Liver (tissue), 9 donors: ENCODE results near the gene GOLGA8A. TPM values are rescaled to one million over a fixed set of nuclear protein-coding genes. Genes with fewer than 3 reads are reported as not detected.
"Not testable (repeated sequence)": the region's sequence is repeated elsewhere in the genome, so short reads cannot be mapped to it uniquely, and the experiment has no call there.

Source experiments
- DNase-seq: peaks from one replicate; pipeline ENCODE4 v3.0.0-alpha.2; 2017; ENCODE audit warnings: low spot score
- H3K27ac ChIP-seq, 2 donors: one replicate each; pipeline ENCODE4 v1.7.0; 2013; ENCODE audit warnings: inconsistent platforms in 2 of 2, low read length in 2 of 2, control low read depth in 1 of 2, low read depth in 1 of 2, mild to moderate bottlenecking in 1 of 2
- H3K27me3 ChIP-seq, 4 donors: one replicate each; pipeline versions ENCODE4 v1.6.1 to v1.7.0; 2013; ENCODE audit warnings: low read length in 3 of 4, inconsistent platforms in 1 of 4, mild to moderate bottlenecking in 1 of 4, moderate library complexity in 1 of 4; ENCODE audit not compliant: control insufficient read depth in 4 of 4, insufficient read depth in 4 of 4
- H3K36me3 ChIP-seq, 4 donors: one replicate each; pipeline versions ENCODE4 v1.6.1 to v1.7.0; 2013; ENCODE audit warnings: low read length in 3 of 4, mild to moderate bottlenecking in 3 of 4, low read depth in 1 of 4, moderate library complexity in 1 of 4; ENCODE audit not compliant: control insufficient read depth in 4 of 4, insufficient read depth in 3 of 4
- H3K4me1 ChIP-seq, 4 donors: one replicate each; pipeline versions ENCODE4 v1.6.1 to v1.7.0; 2013; ENCODE audit warnings: low read length in 3 of 4, mild to moderate bottlenecking in 3 of 4, moderate library complexity in 1 of 4; ENCODE audit not compliant: control insufficient read depth in 4 of 4, insufficient read depth in 4 of 4
- H3K4me3 ChIP-seq, 3 donors: one replicate each; pipeline versions ENCODE4 v1.6.1 to v1.7.0; 2013; ENCODE audit warnings: low read length in 3 of 3, control low read depth in 1 of 3, low read depth in 1 of 3, mild to moderate bottlenecking in 1 of 3
- H3K9ac ChIP-seq, 2 donors: one replicate each; pipeline ENCODE4 v1.7.0; 2013; ENCODE audit warnings: low read length in 2 of 2, mild to moderate bottlenecking in 2 of 2, moderate library complexity in 2 of 2, control low read depth in 1 of 2, low read depth in 1 of 2
- H3K9me3 ChIP-seq, 4 donors: one replicate each; pipeline versions ENCODE4 v1.6.1 to v1.7.0; 2013; ENCODE audit warnings: low read length in 3 of 4; ENCODE audit not compliant: control insufficient read depth in 4 of 4
- WGBS: extraction: QIAGEN DNeasy Blood & Tissue Kit; methylation state at CpG from one replicate; pipeline ENCODE4 v1.1.7; 2013; 5-methylcytosine and 5-hydroxymethylcytosine counted together
- polyA plus RNA-seq, 2 donors: library from polyadenylated mRNA; stranded (reverse) in 1 of 2; unstranded in 1 of 2; fragments of 200-250 nt in 1 of 2; fragments of >200 nt in 1 of 2; fragmentation: Nextera tagmentation in 1 of 2; extraction: Ambion mirVana in 1 of 2; gene quantifications; one replicate each; pipeline versions ENCODE4 v1.2.1 to v1.2.3, GENCODE V29; 2013 to 2015
- total RNA-seq, 2 donors: library from RNA; depleted of rRNA; stranded (reverse); fragments of >200 nt; gene quantifications; one replicate each; pipeline ENCODE4 v1.2.3, GENCODE V29; 2014
- donor health status: healthy.
- donor health status: healthy.
- donor health status: healthy.
- donor health status: healthy.
- donor health status: healthy.

GOLGA8A gene
- total and polyA plus RNA-seq, 4 donors = 2.1 to 20.6 (median 9.1) TPM

- H3K4me1 ChIP-seq, H3K9me3 ChIP-seq: not testable (repeated sequence)
- 85% methylated on average over 6 of the region's 6 CpGs for WGBS
Measured at GRCh38 chr15:34423425-34424090, 14.1 kb downstream of the GOLGA8A start.

GRCh38 chr15:34420953-34421352 is 16.7 kb downstream of the GOLGA8A start:
- H3K36me3 ChIP-seq, H3K4me3 ChIP-seq, H3K9ac ChIP-seq, H3K9me3 ChIP-seq, DNase-seq, H3K27ac ChIP-seq, H3K4me1 ChIP-seq, H3K27me3 ChIP-seq: not testable (repeated sequence)
- WGBS = 88% methylated on average over 7 of the region's 11 CpGs

More at GRCh38 chr15:34423425-34424090, 14.1 kb downstream of the GOLGA8A start:
- H3K27me3 ChIP-seq, H3K4me3 ChIP-seq, H3K36me3 ChIP-seq, H3K27ac ChIP-seq, H3K9ac ChIP-seq, DNase-seq: not testable (repeated sequence)

GRCh38 chr15:34418435-34418834 is 19.2 kb downstream of the GOLGA8A start:
- H3K4me1 ChIP-seq, H3K36me3 ChIP-seq, H3K9ac ChIP-seq, DNase-seq, H3K27ac ChIP-seq, H3K4me3 ChIP-seq, H3K27me3 ChIP-seq, H3K9me3 ChIP-seq: not testable (repeated sequence)
- WGBS = 81% methylated on average over 8 of the region's 8 CpGs

GRCh38 chr15:34409511-34409910 is 28.1 kb downstream of the GOLGA8A start:
- not testable (repeated sequence) for H3K4me1 ChIP-seq, H3K27me3 ChIP-seq, H3K27ac ChIP-seq, DNase-seq, H3K9me3 ChIP-seq, H3K9ac ChIP-seq, H3K4me3 ChIP-seq, H3K36me3 ChIP-seq
- WGBS = 96% methylated on average over 10 of the region's 19 CpGs

- WGBS = 70% methylated on average over 3 of the region's 10 CpGs
- H3K27me3 ChIP-seq, DNase-seq, H3K4me1 ChIP-seq, H3K4me3 ChIP-seq, H3K27ac ChIP-seq, H3K9me3 ChIP-seq, H3K9ac ChIP-seq, H3K36me3 ChIP-seq: not testable (repeated sequence)
Measured at GRCh38 chr15:34408973-34409372, 28.6 kb downstream of the GOLGA8A start.

- H3K9me3 ChIP-seq, DNase-seq, H3K4me1 ChIP-seq, H3K27ac ChIP-seq, H3K9ac ChIP-seq, H3K4me3 ChIP-seq, H3K27me3 ChIP-seq, H3K36me3 ChIP-seq: not testable (repeated sequence)
- no CpG with 5 or more reads among the region's 3 CpGs for WGBS
Measured at GRCh38 chr15:34403899-34404298, 33.7 kb downstream of the GOLGA8A start.

- H3K27me3 ChIP-seq, H3K27ac ChIP-seq, DNase-seq, H3K9ac ChIP-seq, H3K4me1 ChIP-seq, H3K4me3 ChIP-seq, H3K36me3 ChIP-seq, H3K9me3 ChIP-seq: not testable (repeated sequence)
- 89% methylated on average over 1 of the region's 4 CpGs for WGBS
Measured at GRCh38 chr15:34403160-34403598, 34.4 kb downstream of the GOLGA8A start.

- WGBS = 88% methylated on average over 3 of the region's 6 CpGs
- DNase-seq, H3K27me3 ChIP-seq: not testable (repeated sequence)
Measured at GRCh38 chr15:34397637-34398259, 39.9 kb downstream of the GOLGA8A start.

More at GRCh38 chr15:34397637-34398259, 39.9 kb downstream of the GOLGA8A start:
- H3K4me3 ChIP-seq, H3K9ac ChIP-seq, H3K9me3 ChIP-seq, H3K4me1 ChIP-seq, H3K36me3 ChIP-seq, H3K27ac ChIP-seq: not testable (repeated sequence)
